GM10248 (cell line): ENCODE data around the gene FBF1.
"Not testable (repeated sequence)": the region's sequence is repeated elsewhere in the genome, so short reads cannot be mapped to it uniquely, and the experiment has no call there.

Experiments used
- CTCF ChIA-PET: fragments of 300-600 bp; sonication (Branson Sonifier 250); formaldehyde crosslinking; extraction: SDS; loops from one replicate; lab custom pipeline; 2021; ENCODE audit warnings: antibody characterized with exemption; lab: Yijun Ruan, JAX
- POLR2A ChIA-PET: fragments of 350-650 bp; sonication (Branson Sonifier 250); formaldehyde crosslinking; extraction: SDS; loops from one replicate; lab custom pipeline; 2020; ENCODE audit warnings: antibody characterized with exemption; lab: Yijun Ruan, JAX
- DNase-seq: peaks from one replicate; pipeline ENCODE4 v3.0.0; 2012; ENCODE audit errors: extremely low spot score
- CTCF ChIP-seq: IDR thresholded peaks from 2 replicates; pipeline ENCODE4 v1.5.1; 2012; ENCODE audit warnings: mild to moderate bottlenecking, low read depth; ENCODE audit errors: extremely low read depth, missing control alignments, control extremely low read depth

FBF1 gene

GRCh38 chr17:75970626-75971025 lies 29.8 kb upstream of the FBF1 start:
- ChIA-PET POLR2A (no interaction called here), CTCF (interaction anchor here (1.1 kb wide), 1 partner anchor 29 kb away, joined by 4 read pairs; no protein-coding TSS in a partner anchor)
- TF ChIP-seq CTCF, result no peak

DNA sequence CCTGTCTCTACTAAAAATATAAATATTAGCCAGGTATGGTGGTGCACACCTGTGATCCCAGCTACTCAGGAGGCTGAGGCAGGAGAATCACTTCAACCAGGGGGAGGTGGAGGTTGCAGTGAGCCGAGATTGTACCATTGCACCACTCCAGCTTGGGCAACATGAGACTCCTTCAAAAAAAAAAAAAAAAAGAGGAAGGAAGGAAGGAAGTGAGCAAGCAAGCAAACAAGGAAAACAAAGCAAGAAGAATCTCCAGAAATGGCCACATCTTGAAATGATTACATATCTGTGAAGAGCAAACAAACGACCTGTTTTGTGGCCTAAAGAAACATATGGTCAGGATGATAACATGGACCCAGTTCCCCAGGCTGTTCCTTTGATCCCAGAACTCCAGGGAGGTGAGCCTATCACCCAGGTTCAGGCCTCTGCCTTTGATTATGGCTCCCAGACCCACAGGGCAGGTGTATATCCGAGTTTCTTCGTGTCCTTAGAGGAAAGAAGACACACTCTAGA lies 29.2 kb upstream of the FBF1 start:
- ChIA-PET CTCF (interaction anchor here (1.1 kb wide), 1 partner anchor 30 kb away, joined by 4 read pairs; no protein-coding TSS in a partner anchor), POLR2A (no interaction called here)
- no peak for DNase-seq
- no peak for TF ChIP-seq CTCF

More at GRCh38 chr17:75970626-75971025, 29.8 kb upstream of the FBF1 start:
- no peak for DNase-seq

DNA sequence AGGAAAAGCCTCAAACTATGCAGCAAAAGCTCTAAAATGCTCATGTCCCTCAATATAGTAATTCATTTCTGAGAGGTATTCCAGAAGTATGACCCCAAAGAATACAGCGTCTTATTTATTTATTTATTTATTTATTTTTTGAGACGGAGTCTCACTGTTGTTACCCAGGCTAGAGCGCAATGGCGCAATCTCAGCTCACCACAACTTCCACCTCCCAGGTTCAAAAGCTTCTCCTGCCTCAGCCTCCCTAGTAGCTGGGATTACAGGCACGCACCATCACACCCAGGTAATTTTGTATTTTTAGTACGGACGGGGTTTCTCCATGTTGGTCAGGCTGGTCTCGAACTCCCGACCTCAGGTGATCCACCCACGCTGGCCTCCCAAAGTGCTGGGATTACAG lies 28.2 kb upstream of the FBF1 start:
- POLR2A ChIA-PET, DNase-seq, CTCF ChIA-PET: not testable (repeated sequence)

- CTCF ChIA-PET, result interaction anchor here (1.3 to 1.4 kb wide), 3 partner anchors 35 to 69 kb away, joined by 3 read pairs; partner anchors contain the start of gene TRIM65
- no peak for TF ChIP-seq CTCF
- POLR2A ChIA-PET, result no interaction called here
- no peak for DNase-seq
Measured at GRCh38 chr17:75965468-75965867, 24.6 kb upstream of the FBF1 start.

DNA sequence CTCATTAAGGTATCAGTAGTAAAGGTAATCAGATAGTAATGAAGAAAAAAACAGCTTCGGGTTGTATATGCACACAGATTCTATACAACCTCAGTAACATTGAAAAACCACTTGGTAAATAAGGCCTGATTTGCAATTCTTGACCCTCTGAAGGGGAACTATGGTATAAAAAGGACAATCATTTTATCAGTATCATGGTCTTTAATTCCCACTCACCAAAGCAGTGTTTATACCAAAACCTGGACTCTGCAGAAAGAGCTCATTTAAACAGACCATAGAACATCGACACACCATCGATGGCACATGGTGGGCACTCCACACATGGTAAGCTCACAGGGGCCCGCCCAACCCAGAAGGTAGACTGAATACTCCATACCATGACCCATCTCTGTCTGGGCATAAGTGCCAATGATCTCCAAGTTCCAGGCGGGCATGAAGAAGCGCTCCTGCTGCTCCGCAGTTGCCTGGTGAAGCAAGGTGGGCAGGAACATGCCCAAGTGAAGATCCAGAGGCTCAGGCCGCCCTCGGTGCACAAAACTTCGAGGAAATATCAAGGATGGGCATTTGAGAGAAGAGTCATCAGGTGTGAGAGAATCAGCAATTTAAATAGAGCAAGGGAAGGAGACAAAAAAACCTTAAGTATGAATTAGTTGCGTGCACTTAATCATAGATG lies 19.1 kb upstream of the FBF1 start:
- CTCF ChIA-PET, result interaction anchor here (1.0 to 1.4 kb wide), 4 partner anchors 10 to 55 kb away, joined by 3 to 4 read pairs (median 4); no protein-coding TSS in a partner anchor
- DNase-seq, result no peak
- POLR2A ChIA-PET, result interaction anchor here (0.9 kb wide), 1 partner anchor 177 kb away, joined by 8 read pairs; no protein-coding TSS in a partner anchor
- no peak for TF ChIP-seq CTCF

- DNase-seq, result no peak
- TF ChIP-seq CTCF, result no peak
- ChIA-PET CTCF (interaction anchor here (1.0 to 1.4 kb wide), 2 partner anchors 41 to 54 kb away, joined by 3 to 4 read pairs; no protein-coding TSS in a partner anchor), POLR2A (no interaction called here)
Measured at GRCh38 chr17:75959051-75959838, 18.4 kb upstream of the FBF1 start.
